ENCODE measurements around the gene CACNA1I.

DNA sequence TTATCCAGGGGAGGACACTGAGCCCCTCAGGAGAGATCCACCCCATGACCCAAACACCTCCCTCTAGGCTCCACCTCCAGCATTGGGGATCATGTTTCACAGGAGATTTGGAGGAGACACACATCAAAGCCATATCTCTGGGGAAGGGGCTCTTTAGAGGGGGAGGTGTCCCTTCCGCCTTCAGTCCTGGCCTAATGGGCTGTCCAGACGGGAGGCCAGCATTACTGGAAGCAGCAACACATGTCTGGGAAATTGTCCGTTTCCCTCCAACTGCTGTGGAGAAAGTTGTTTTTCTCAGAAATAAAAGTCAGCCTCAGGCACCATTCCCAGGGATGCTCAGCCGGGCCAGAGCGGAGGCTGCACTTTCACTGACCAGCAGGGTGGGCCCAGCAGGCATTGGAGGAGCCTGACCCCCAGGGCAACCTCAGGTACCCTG, 9.5 kb downstream of the CACNA1I start:
- TF ChIP-seq, protein P1, sequence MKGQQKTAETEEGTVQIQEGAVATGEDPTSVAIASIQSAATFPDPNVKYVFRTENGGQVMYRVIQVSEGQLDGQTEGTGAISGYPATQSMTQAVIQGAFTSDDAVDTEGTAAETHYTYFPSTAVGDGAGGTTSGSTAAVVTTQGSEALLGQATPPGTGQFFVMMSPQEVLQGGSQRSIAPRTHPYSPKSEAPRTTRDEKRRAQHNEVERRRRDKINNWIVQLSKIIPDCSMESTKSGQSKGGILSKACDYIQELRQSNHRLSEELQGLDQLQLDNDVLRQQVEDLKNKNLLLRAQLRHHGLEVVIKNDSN (IDR thresholded peaks at IDR 0.05) = no peak
- TF ChIP-seq TEAD4 (IDR thresholded peaks at IDR 0.05) (no peak), CEBPB (IDR thresholded peaks at IDR 0.05) (no peak)
- TF ChIP-seq, protein P2, sequence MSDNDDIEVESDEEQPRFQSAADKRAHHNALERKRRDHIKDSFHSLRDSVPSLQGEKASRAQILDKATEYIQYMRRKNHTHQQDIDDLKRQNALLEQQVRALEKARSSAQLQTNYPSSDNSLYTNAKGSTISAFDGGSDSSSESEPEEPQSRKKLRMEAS (IDR thresholded peaks at IDR 0.05) = no peak

All from Ishikawa (cell line).